ENCODE results near the gene ZBTB20.

The ZBTB20 gene

GRCh38 chr3:114563720-114564119 is 583.4 kb downstream of the ZBTB20 start:
- H3K4me1 ChIP-seq (ENCODE audit: insufficient read depth, low read length) = peaks cover 17% of the 10 kb centered on the region
- H3K9me3 ChIP-seq (ENCODE audit: control insufficient read depth, insufficient read depth, low read length) = no peaks in the 10 kb centered on the region
- H3K9ac ChIP-seq (ENCODE audit: low read depth, low read length) = no peak overlapping the region
- no peaks in the 10 kb centered on the region for H3K36me3 ChIP-seq (ENCODE audit: insufficient read depth, low read length)

- no peak overlapping the region for H3K9ac ChIP-seq (ENCODE audit: low read depth, low read length)
Observed at GRCh38 chr3:114562557-114562956, 584.5 kb downstream of the ZBTB20 start.

GRCh38 chr3:114558271-114558670 is 588.8 kb downstream of the ZBTB20 start:
- no peak overlapping the region for H3K9ac ChIP-seq (ENCODE audit: low read depth, low read length)
- peaks cover 5% of the 10 kb centered on the region; the same call in 1 of the 2 replicates for H3K4me1 ChIP-seq (ENCODE audit: insufficient read depth, low read length)
- H3K36me3 ChIP-seq (ENCODE audit: insufficient read depth, low read length) = no peaks in the 10 kb centered on the region
- H3K9me3 ChIP-seq (ENCODE audit: control insufficient read depth, insufficient read depth, low read length) = no peaks in the 10 kb centered on the region

More at GRCh38 chr3:114562557-114562956, 584.5 kb downstream of the ZBTB20 start:
- no peaks in the 10 kb centered on the region for H3K9me3 ChIP-seq (ENCODE audit: control insufficient read depth, insufficient read depth, low read length)
- peaks cover 17% of the 10 kb centered on the region for H3K4me1 ChIP-seq (ENCODE audit: insufficient read depth, low read length)
- H3K36me3 ChIP-seq (ENCODE audit: insufficient read depth, low read length) = no peaks in the 10 kb centered on the region

GRCh38 chr3:114557791-114558190 is 589.3 kb downstream of the ZBTB20 start:
- Histone ChIP-seq H3K9me3 (ENCODE audit: control insufficient read depth, insufficient read depth, low read length) (no peaks in the 10 kb centered on the region), H3K9ac (ENCODE audit: low read depth, low read length) (no peak overlapping the region), H3K36me3 (ENCODE audit: insufficient read depth, low read length) (no peaks in the 10 kb centered on the region), H3K4me1 (ENCODE audit: insufficient read depth, low read length) (peaks cover 5% of the 10 kb centered on the region; the same call in 1 of the 2 replicates)

GRCh38 chr3:114556657-114557213 is 590.4 kb downstream of the ZBTB20 start:
- H3K36me3 ChIP-seq (ENCODE audit: insufficient read depth, low read length) = no peaks in the 10 kb centered on the region
- H3K9ac ChIP-seq (ENCODE audit: low read depth, low read length) = no peak overlapping the region
- H3K4me1 ChIP-seq (ENCODE audit: insufficient read depth, low read length) = peaks cover 5% of the 10 kb centered on the region; the same call in 1 of the 2 replicates
- H3K9me3 ChIP-seq (ENCODE audit: control insufficient read depth, insufficient read depth, low read length) = no peaks in the 10 kb centered on the region

GRCh38 chr3:114554731-114555130 is 592.4 kb downstream of the ZBTB20 start:
- Histone ChIP-seq H3K9ac (ENCODE audit: low read depth, low read length) (no peak overlapping the region), H3K9me3 (ENCODE audit: control insufficient read depth, insufficient read depth, low read length) (no peaks in the 10 kb centered on the region), H3K36me3 (ENCODE audit: insufficient read depth, low read length) (no peaks in the 10 kb centered on the region), H3K4me1 (ENCODE audit: insufficient read depth, low read length) (peaks cover 5% of the 10 kb centered on the region; the same call in 1 of the 2 replicates)

GRCh38 chr3:114553949-114554593 is 593.0 kb downstream of the ZBTB20 start:
- Histone ChIP-seq H3K9ac (ENCODE audit: low read depth, low read length) (no peak overlapping the region), H3K36me3 (ENCODE audit: insufficient read depth, low read length) (no peaks in the 10 kb centered on the region), H3K4me1 (ENCODE audit: insufficient read depth, low read length) (peaks cover 5% of the 10 kb centered on the region; the same call in 1 of the 2 replicates), H3K9me3 (ENCODE audit: control insufficient read depth, insufficient read depth, low read length) (no peaks in the 10 kb centered on the region)

- H3K4me1 ChIP-seq (ENCODE audit: insufficient read depth, low read length) = peaks cover 5% of the 10 kb centered on the region; the same call in 1 of the 2 replicates
- no peaks in the 10 kb centered on the region for H3K36me3 ChIP-seq (ENCODE audit: insufficient read depth, low read length)
- H3K9ac ChIP-seq (ENCODE audit: low read depth, low read length) = no peak overlapping the region
Observed at GRCh38 chr3:114552527-114552812, 594.6 kb downstream of the ZBTB20 start.

GRCh38 chr3:114551770-114552526 is 595.1 kb downstream of the ZBTB20 start:
- no peaks in the 10 kb centered on the region for H3K36me3 ChIP-seq (ENCODE audit: insufficient read depth, low read length)
- H3K9ac ChIP-seq (ENCODE audit: low read depth, low read length) = no peak overlapping the region
- no peaks in the 10 kb centered on the region for H3K9me3 ChIP-seq (ENCODE audit: control insufficient read depth, insufficient read depth, low read length)
- peaks cover 5% of the 10 kb centered on the region; the same call in 1 of the 2 replicates for H3K4me1 ChIP-seq (ENCODE audit: insufficient read depth, low read length)

More at GRCh38 chr3:114552527-114552812, 594.6 kb downstream of the ZBTB20 start:
- no peaks in the 10 kb centered on the region for H3K9me3 ChIP-seq (ENCODE audit: control insufficient read depth, insufficient read depth, low read length)

GRCh38 chr3:114550165-114550564 is 596.9 kb downstream of the ZBTB20 start:
- no peaks in the 10 kb centered on the region for H3K9me3 ChIP-seq (ENCODE audit: control insufficient read depth, insufficient read depth, low read length)
- peaks cover 5% of the 10 kb centered on the region; the same call in 1 of the 2 replicates for H3K4me1 ChIP-seq (ENCODE audit: insufficient read depth, low read length)
- H3K36me3 ChIP-seq (ENCODE audit: insufficient read depth, low read length) = no peaks in the 10 kb centered on the region
- H3K9ac ChIP-seq (ENCODE audit: low read depth, low read length) = no peak overlapping the region

GRCh38 chr3:114545193-114545592 is 601.9 kb downstream of the ZBTB20 start:
- no peaks in the 10 kb centered on the region for H3K9me3 ChIP-seq (ENCODE audit: control insufficient read depth, insufficient read depth, low read length)
- no peak overlapping the region for H3K9ac ChIP-seq (ENCODE audit: low read depth, low read length)
- H3K4me1 ChIP-seq (ENCODE audit: insufficient read depth, low read length) = peaks cover 12% of the 10 kb centered on the region
- H3K36me3 ChIP-seq (ENCODE audit: insufficient read depth, low read length) = no peaks in the 10 kb centered on the region

GRCh38 chr3:114542359-114542758 is 604.7 kb downstream of the ZBTB20 start:
- Histone ChIP-seq H3K9me3 (ENCODE audit: control insufficient read depth, insufficient read depth, low read length) (no peaks in the 10 kb centered on the region), H3K9ac (ENCODE audit: low read depth, low read length) (no peak overlapping the region), H3K36me3 (ENCODE audit: insufficient read depth, low read length) (no peaks in the 10 kb centered on the region), H3K4me1 (ENCODE audit: insufficient read depth, low read length) (peaks cover 12% of the 10 kb centered on the region)

GRCh38 chr3:114539525-114539924 is 607.6 kb downstream of the ZBTB20 start:
- peaks cover 12% of the 10 kb centered on the region for H3K4me1 ChIP-seq (ENCODE audit: insufficient read depth, low read length)
- no peaks in the 10 kb centered on the region for H3K9me3 ChIP-seq (ENCODE audit: control insufficient read depth, insufficient read depth, low read length)
- H3K36me3 ChIP-seq (ENCODE audit: insufficient read depth, low read length) = no peaks in the 10 kb centered on the region

GRCh38 chr3:114538211-114538610 is 608.9 kb downstream of the ZBTB20 start:
- H3K9ac ChIP-seq (ENCODE audit: low read depth, low read length) = no peak overlapping the region
- H3K4me1 ChIP-seq (ENCODE audit: insufficient read depth, low read length) = peaks cover 12% of the 10 kb centered on the region
- H3K36me3 ChIP-seq (ENCODE audit: insufficient read depth, low read length) = no peaks in the 10 kb centered on the region
- no peaks in the 10 kb centered on the region for H3K9me3 ChIP-seq (ENCODE audit: control insufficient read depth, insufficient read depth, low read length)

More at GRCh38 chr3:114539525-114539924, 607.6 kb downstream of the ZBTB20 start:
- H3K9ac ChIP-seq (ENCODE audit: low read depth, low read length) = no peak overlapping the region

- Histone ChIP-seq H3K4me1 (ENCODE audit: insufficient read depth, low read length) (no peaks in the 10 kb centered on the region), H3K36me3 (ENCODE audit: insufficient read depth, low read length) (no peaks in the 10 kb centered on the region), H3K9ac (ENCODE audit: low read depth, low read length) (no peak overlapping the region)
Observed at GRCh38 chr3:114528517-114528916, 618.6 kb downstream of the ZBTB20 start.

More at GRCh38 chr3:114528517-114528916, 618.6 kb downstream of the ZBTB20 start:
- no peaks in the 10 kb centered on the region for H3K9me3 ChIP-seq (ENCODE audit: control insufficient read depth, insufficient read depth, low read length)

All from ES-I3 (cell line).